K562 (cell line): ENCODE results near the gene LIMS1. TPM values are rescaled to one million over a fixed set of nuclear protein-coding genes. Genes with fewer than 3 reads are reported as not detected.

Experiments
- ATF7 ChIP-seq: fragments of 450-650 bp; IDR thresholded peaks from 2 replicates; pipeline ENCODE4 v1.7.1; 2014; ENCODE audit warnings: mild to moderate bottlenecking, moderate library complexity
- BRD9 ChIP-seq: fragments of 450-650 bp; IDR thresholded peaks from 2 replicates; pipeline ENCODE4 v1.6.1; 2018; ENCODE audit warnings: low read depth; ENCODE audit not compliant: partially characterized antibody
- KDM4B ChIP-seq, 2 experiments: fragments of 450-650 bp in 1 of 2; sonication (generic) in 1 of 2; IDR thresholded peaks; 2 replicates each; pipeline ENCODE4 v1.6.1; 2016 to 2017; ENCODE audit warnings: borderline replicate concordance in 2 of 2, antibody characterized with exemption in 1 of 2, low read depth in 1 of 2, mild to moderate bottlenecking in 1 of 2
- MEIS2 ChIP-seq: fragments of 450-650 bp; IDR thresholded peaks from 2 replicates; pipeline ENCODE4 v1.6.1; 2014; ENCODE audit warnings: mild to moderate bottlenecking; ENCODE audit not compliant: partially characterized antibody
- MTA2 ChIP-seq: fragments of 450-650 bp; IDR thresholded peaks from 2 replicates; pipeline ENCODE4 v1.6.1; 2016; ENCODE audit warnings: low read depth
- NFATC3 ChIP-seq: fragments of 450-650 bp; IDR thresholded peaks from 2 replicates; pipeline ENCODE4 v1.6.1; 2017; ENCODE audit warnings: mild to moderate bottlenecking
- POLR2H ChIP-seq: IDR thresholded peaks from 2 replicates; pipeline ENCODE4 v1.6.1; 2016; ENCODE audit warnings: missing genetic modification characterization, low read depth, mild to moderate bottlenecking, control low read depth, missing compliant biosample characterization, moderate library complexity
- POLR3A ChIP-seq: IDR thresholded peaks from 2 replicates; pipeline ENCODE4 v1.6.1; 2011; ENCODE audit warnings: borderline replicate concordance, mild to moderate bottlenecking, moderate library complexity; ENCODE audit not compliant: insufficient read length, insufficient read depth; ENCODE audit errors: extremely low read depth
- PRMT5 ChIP-seq: sonication (generic); formaldehyde crosslinking; IDR thresholded peaks from 2 replicates; pipeline ENCODE4 v1.5.0; 2020; ENCODE audit warnings: missing genetic modification reagents
- TCF15 ChIP-seq: fragments of 250-450 bp; sonication (Bioruptor Pico); IDR thresholded peaks from 2 replicates; pipeline ENCODE4 v1.8.0; 2022; ENCODE audit warnings: moderate library complexity, mild to moderate bottlenecking, inconsistent platforms
- VEZF1 ChIP-seq: fragments of 200-800 bp; sonication (Bioruptor generic); IDR thresholded peaks from 2 replicates; pipeline ENCODE4 v1.6.1; 2017; ENCODE audit warnings: missing genetic modification characterization, missing compliant biosample characterization
- WHSC1 ChIP-seq: IDR thresholded peaks from one replicate; pipeline ENCODE4 v1.6.1; 2012; ENCODE audit warnings: low read length, control low read depth, inconsistent platforms
- ZBTB9 ChIP-seq: fragments of 450-650 bp; formaldehyde crosslinking; IDR thresholded peaks from 2 replicates; pipeline ENCODE4 v1.4.0; 2020; ENCODE audit warnings: mild to moderate bottlenecking, moderate library complexity
- ZNF165 ChIP-seq: fragments of 250-450 bp; sonication (Bioruptor Pico); IDR thresholded peaks from 2 replicates; pipeline ENCODE4 v1.4.0; 2020; ENCODE audit warnings: borderline replicate concordance
- ZNF75A ChIP-seq: fragments of 450-650 bp; formaldehyde crosslinking; IDR thresholded peaks from 2 replicates; pipeline ENCODE4 v1.4.0; 2020; ENCODE audit warnings: mild to moderate bottlenecking
- ZNF76 ChIP-seq: fragments of 250-450 bp; sonication (Bioruptor Pico); IDR thresholded peaks from 2 replicates; pipeline ENCODE4 v1.4.0; 2020; ENCODE audit warnings: mild to moderate bottlenecking, moderate library complexity, borderline replicate concordance
- ZNF77 ChIP-seq: fragments of 250-450 bp; sonication (Bioruptor Pico); IDR thresholded peaks from 2 replicates; pipeline ENCODE4 v1.5.0; 2020
- polyA plus RNA-seq, 8 experiments: library from polyadenylated mRNA; depleted of rRNA in 4 of 8; stranded (reverse) in 5 of 8; unstranded in 3 of 8; fragments of >200 nt; fragmentation: Nextera tagmentation in 2 of 8; fragmentation: Illumina TruSeq in 1 of 8; extraction: Ambion mirVana in 2 of 8; extraction: Trizol in 1 of 8; gene quantifications; 2 replicates each; pipeline versions ENCODE4 v1.2.1 to v1.2.3, GENCODE V29; 2011 to 2014; ENCODE audit warnings: inconsistent platforms in 1 of 8, missing spikeins in 1 of 8
- total RNA-seq, 7 experiments: library from RNA; depleted of rRNA in 6 of 7; stranded (reverse); fragments of >200 nt in 6 of 7; fragmentation: Illumina TruSeq in 2 of 7; extraction: Trizol in 2 of 7; gene quantifications; 2 replicates each; pipeline versions ENCODE4 v1.2.1 to v1.2.3, GENCODE V29; 2011 to 2021; ENCODE audit warnings: low replicate concordance in 1 of 7
- TF ChIP-seq, protein P1 (sequence below): fragments of 250-450 bp; sonication (Bioruptor Pico); IDR thresholded peaks from 2 replicates; pipeline ENCODE4 v1.8.0; 2021; ENCODE audit warnings: moderate library complexity, mild to moderate bottlenecking, inconsistent platforms
- TF ChIP-seq, protein P2 (sequence below): fragments of 250-450 bp; sonication (Bioruptor Pico); IDR thresholded peaks from 2 replicates; pipeline ENCODE4 v1.5.0; 2021; ENCODE audit warnings: mild to moderate bottlenecking, borderline replicate concordance
- TF ChIP-seq, protein P3 (sequence below): fragments of 450-650 bp; IDR thresholded peaks from 2 replicates; pipeline ENCODE4 v1.6.1; 2016; ENCODE audit warnings: antibody characterized with exemption

Gene LIMS1
- total and polyA plus RNA-seq, 9 of the 15 experiments (the other 6 are each of a cell fraction or from before 2014, with no cell fraction given), result 52.8 to 134 (median 81.0) TPM

- TF ChIP-seq ZBTB9 (CRISPR knock-in tag) (no peak), WHSC1 (no peak), PRMT5 (no peak), MTA2 (no peak), ZNF77 (no peak), BRD9 (no peak), VEZF1 (CRISPR knock-in tag) (no peak), NFATC3 (no peak), POLR2H (tag) (no peak), MEIS2 (peak; percentile 21), ZNF76 (no peak), POLR3A (no peak), KDM4B (IDR thresholded peaks at IDR 0.05; ENCODE audit: borderline replicate concordance in 2 of 2, low read depth in 1 of 2) (no peak), TCF15 (no peak), ATF7 (no peak), ZNF75A (CRISPR knock-in tag) (no peak), ZNF165 (CRISPR knock-in tag) (no peak)
- TF ChIP-seq, protein P1, sequence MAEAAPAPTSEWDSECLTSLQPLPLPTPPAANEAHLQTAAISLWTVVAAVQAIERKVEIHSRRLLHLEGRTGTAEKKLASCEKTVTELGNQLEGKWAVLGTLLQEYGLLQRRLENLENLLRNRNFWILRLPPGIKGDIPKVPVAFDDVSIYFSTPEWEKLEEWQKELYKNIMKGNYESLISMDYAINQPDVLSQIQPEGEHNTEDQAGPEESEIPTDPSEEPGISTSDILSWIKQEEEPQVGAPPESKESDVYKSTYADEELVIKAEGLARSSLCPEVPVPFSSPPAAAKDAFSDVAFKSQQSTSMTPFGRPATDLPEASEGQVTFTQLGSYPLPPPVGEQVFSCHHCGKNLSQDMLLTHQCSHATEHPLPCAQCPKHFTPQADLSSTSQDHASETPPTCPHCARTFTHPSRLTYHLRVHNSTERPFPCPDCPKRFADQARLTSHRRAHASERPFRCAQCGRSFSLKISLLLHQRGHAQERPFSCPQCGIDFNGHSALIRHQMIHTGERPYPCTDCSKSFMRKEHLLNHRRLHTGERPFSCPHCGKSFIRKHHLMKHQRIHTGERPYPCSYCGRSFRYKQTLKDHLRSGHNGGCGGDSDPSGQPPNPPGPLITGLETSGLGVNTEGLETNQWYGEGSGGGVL (CRISPR knock-in tag), result no peak
- TF ChIP-seq, protein P2, sequence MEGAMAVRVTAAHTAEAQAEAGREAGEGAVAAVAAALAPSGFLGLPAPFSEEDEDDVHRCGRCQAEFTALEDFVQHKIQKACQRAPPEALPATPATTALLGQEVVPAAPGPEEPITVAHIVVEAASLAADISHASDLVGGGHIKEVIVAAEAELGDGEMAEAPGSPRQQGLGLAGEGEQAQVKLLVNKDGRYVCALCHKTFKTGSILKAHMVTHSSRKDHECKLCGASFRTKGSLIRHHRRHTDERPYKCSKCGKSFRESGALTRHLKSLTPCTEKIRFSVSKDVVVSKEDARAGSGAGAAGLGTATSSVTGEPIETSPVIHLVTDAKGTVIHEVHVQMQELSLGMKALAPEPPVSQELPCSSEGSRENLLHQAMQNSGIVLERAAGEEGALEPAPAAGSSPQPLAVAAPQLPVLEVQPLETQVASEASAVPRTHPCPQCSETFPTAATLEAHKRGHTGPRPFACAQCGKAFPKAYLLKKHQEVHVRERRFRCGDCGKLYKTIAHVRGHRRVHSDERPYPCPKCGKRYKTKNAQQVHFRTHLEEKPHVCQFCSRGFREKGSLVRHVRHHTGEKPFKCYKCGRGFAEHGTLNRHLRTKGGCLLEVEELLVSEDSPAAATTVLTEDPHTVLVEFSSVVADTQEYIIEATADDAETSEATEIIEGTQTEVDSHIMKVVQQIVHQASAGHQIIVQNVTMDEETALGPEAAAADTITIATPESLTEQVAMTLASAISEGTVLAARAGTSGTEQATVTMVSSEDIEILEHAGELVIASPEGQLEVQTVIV (CRISPR knock-in tag), result no peak
- TF ChIP-seq, protein P3, sequence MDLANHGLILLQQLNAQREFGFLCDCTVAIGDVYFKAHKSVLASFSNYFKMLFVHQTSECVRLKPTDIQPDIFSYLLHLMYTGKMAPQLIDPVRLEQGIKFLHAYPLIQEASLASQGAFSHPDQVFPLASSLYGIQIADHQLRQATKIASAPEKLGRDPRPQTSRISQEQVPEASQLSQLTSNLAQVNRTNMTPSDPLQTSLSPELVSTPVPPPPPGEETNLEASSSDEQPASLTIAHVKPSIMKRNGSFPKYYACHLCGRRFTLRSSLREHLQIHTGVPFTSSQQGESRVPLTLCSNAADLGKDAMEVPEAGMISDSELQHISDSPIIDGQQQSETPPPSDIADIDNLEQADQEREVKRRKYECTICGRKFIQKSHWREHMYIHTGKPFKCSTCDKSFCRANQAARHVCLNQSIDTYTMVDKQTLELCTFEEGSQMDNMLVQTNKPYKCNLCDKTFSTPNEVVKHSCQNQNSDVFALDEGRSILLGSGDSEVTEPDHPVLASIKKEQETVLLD, result no peak
Measured at GRCh38 chr2:108612514-108613183, 78.4 kb downstream of the LIMS1 start (continued).
